ENCODE data around the gene ADNP. TPM values are rescaled to one million over a fixed set of nuclear protein-coding genes. Genes with fewer than 3 reads are reported as not detected.
A peak's percentile ranks its signal among the peaks of the same experiment; 100 is the strongest.

The ADNP gene
- polyA plus RNA-seq, 1 experiment = 36.8 TPM

DNA sequence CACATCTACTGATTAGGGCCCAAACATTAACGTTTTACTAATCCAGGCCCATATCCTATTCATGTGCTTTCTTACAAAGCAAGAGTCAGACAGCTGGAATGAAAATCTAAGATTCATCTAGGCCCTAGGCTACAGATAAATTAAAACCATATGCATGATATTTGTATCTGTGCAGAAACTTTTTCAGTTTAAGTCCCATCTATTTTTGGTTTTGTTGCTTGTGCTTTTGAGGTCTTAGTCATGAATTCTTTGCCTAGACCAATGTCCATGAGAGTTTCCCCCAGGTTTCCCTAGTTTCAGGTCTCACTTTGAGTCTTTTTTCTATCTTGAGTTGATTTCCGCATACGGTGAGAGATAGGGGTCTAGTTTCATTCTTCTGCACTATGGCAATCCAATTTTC lies 20.2 kb downstream of the ADNP start:
- Histone ChIP-seq H3K4me3 (ENCODE audit: low read depth, low read length) (no peak overlapping the region), H3K27ac (ENCODE audit: low read depth, low read length) (peak overlapping the region; percentile 65), H3K9me3 (ENCODE audit: control insufficient read depth, insufficient read depth, low read length) (no peaks in the 10 kb centered on the region), H3K27me3 (ENCODE audit: control insufficient read depth, insufficient read depth, low read length) (no peaks in the 10 kb centered on the region)
- TF ChIP-seq, protein P1, sequence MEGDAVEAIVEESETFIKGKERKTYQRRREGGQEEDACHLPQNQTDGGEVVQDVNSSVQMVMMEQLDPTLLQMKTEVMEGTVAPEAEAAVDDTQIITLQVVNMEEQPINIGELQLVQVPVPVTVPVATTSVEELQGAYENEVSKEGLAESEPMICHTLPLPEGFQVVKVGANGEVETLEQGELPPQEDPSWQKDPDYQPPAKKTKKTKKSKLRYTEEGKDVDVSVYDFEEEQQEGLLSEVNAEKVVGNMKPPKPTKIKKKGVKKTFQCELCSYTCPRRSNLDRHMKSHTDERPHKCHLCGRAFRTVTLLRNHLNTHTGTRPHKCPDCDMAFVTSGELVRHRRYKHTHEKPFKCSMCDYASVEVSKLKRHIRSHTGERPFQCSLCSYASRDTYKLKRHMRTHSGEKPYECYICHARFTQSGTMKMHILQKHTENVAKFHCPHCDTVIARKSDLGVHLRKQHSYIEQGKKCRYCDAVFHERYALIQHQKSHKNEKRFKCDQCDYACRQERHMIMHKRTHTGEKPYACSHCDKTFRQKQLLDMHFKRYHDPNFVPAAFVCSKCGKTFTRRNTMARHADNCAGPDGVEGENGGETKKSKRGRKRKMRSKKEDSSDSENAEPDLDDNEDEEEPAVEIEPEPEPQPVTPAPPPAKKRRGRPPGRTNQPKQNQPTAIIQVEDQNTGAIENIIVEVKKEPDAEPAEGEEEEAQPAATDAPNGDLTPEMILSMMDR (IDR thresholded peaks at IDR 0.05; ENCODE audit: low read depth, low read length) = no peak
- POLR2A ChIA-PET = interaction anchor here (0.7 kb wide), 1 partner anchor 118 kb away, joined by 3 read pairs; no protein-coding TSS in a partner anchor
- peak; percentile 59 for DNase-seq (ENCODE audit: low read depth, low spot score)
- CTCF ChIA-PET = interaction anchor here (0.6 to 1.1 kb wide), 3 partner anchors 10 to 116 kb away, joined by 3 to 4 read pairs (median 3); partner anchors contain the start of genes ADNP and BCAS4

DNA sequence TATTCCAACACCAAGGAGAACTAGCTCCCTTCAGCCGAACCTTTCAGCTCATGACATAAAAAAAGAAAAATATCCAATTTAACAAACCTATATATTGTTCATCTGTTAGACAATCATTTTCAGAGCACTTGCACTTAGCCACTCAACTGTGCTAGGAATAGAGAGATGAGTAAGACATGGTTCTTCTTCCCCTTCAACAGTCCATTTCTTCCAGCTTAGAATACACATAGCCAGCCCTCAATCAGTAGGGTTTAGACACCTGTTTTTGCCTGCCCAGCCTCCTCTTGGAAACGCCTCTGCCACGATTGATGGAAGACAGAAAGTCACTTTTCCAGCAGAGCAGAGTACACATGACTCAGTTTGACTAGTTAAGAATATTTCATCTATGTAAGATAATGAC lies 21.8 kb downstream of the ADNP start:
- ChIA-PET POLR2A (interaction anchor here (0.5 to 0.7 kb wide), 2 partner anchors 16 to 185 kb away, joined by 4 to 6 read pairs; no protein-coding TSS in a partner anchor), CTCF (interaction anchor here (0.7 to 3.6 kb wide), 2 partner anchors 9 to 20 kb away, joined by 3 to 19 read pairs; no protein-coding TSS in a partner anchor)
- no peak overlapping the region for H3K4me3 ChIP-seq (ENCODE audit: low read depth, low read length)
- no peak overlapping the region for H3K27ac ChIP-seq (ENCODE audit: low read depth, low read length)
- no peak for DNase-seq (ENCODE audit: low read depth, low spot score)
- TF ChIP-seq, protein P1 (IDR thresholded peaks at IDR 0.05; ENCODE audit: low read depth, low read length) = no peak
- no peaks in the 10 kb centered on the region for H3K27me3 ChIP-seq (ENCODE audit: control insufficient read depth, insufficient read depth, low read length)
- no peaks in the 10 kb centered on the region for H3K9me3 ChIP-seq (ENCODE audit: control insufficient read depth, insufficient read depth, low read length)

DNA sequence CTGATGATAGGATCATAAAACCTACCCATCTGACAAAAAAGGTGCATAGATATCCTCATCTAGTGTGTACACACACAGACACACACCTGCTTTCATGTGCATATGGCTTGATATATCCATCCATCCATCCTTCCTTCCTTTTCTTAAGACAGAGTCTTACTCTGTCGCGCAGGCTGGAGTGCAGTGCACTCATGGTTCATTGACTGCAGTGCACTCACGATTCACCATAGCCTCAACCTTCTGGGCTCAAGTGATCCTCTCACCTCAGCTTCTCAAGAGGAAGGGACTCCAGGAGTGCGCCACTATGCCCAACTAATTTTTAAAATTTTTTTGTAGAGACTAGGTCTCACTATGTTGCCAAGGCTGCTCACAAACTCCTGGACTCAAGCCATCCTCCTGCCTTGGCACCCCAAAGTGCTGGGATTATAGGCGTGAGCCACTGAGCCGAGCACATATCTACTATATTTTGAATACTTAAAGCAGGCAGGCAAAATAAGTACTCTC lies 27.1 kb downstream of the ADNP start:
- H3K4me3 ChIP-seq (ENCODE audit: low read depth, low read length) = no peak overlapping the region
- TF ChIP-seq, protein P1 (IDR thresholded peaks at IDR 0.05; ENCODE audit: low read depth, low read length) = no peak
- DNase-seq (ENCODE audit: low read depth, low spot score) = no peak
- H3K27me3 ChIP-seq (ENCODE audit: control insufficient read depth, insufficient read depth, low read length) = no peaks in the 10 kb centered on the region
- POLR2A ChIA-PET = no interaction called here
- no peaks in the 10 kb centered on the region for H3K9me3 ChIP-seq (ENCODE audit: control insufficient read depth, insufficient read depth, low read length)
- H3K27ac ChIP-seq (ENCODE audit: low read depth, low read length) = no peak overlapping the region
- CTCF ChIA-PET = interaction anchor here (0.8 kb wide), 1 partner anchor 9 kb away, joined by 3 read pairs; no protein-coding TSS in a partner anchor

DNA sequence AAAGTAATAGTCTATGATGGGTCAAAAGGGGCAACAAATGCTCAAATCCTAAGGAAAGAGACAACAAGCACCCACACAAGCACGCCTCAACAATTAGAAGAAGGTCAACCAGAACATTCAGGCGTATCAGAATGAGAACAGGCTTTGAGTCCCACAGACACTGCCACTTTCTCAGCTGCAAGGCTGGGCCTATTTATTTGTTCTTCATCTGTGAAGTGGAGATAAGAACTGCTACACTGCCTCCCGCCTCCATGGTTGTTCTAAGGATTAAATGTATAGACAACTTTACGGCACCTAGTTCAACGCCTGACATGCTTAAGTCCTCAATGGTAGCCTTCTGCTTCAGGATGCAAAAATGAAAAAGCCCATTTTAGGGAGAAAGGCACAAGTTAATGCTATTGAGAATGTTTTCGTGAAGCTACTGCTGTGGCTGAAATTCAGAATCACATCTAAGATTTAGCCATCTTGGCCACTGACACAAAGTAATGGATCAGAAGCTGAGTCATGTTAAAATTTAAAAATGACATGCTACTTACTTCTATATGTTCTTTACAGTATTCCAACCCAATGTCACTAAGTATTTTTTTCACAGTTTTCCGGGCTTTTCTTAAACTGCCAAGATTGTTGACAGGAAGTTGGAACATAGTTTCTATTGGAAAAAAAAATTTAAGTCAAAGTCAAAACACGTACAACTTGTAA lies 27.7 kb downstream of the ADNP start:
- Histone ChIP-seq H3K27me3 (ENCODE audit: control insufficient read depth, insufficient read depth, low read length) (no peaks in the 10 kb centered on the region), H3K9me3 (ENCODE audit: control insufficient read depth, insufficient read depth, low read length) (no peaks in the 10 kb centered on the region), H3K27ac (ENCODE audit: low read depth, low read length) (no peak overlapping the region), H3K4me3 (ENCODE audit: low read depth, low read length) (no peak overlapping the region)
- TF ChIP-seq, protein P1 (IDR thresholded peaks at IDR 0.05; ENCODE audit: low read depth, low read length) = no peak
- CTCF ChIA-PET = interaction anchor here (0.8 to 1.1 kb wide), 2 partner anchors 8 to 26 kb away, joined by 3 to 8 read pairs; no protein-coding TSS in a partner anchor
- DNase-seq (ENCODE audit: low read depth, low spot score) = no peak
- POLR2A ChIA-PET = no interaction called here

DNA sequence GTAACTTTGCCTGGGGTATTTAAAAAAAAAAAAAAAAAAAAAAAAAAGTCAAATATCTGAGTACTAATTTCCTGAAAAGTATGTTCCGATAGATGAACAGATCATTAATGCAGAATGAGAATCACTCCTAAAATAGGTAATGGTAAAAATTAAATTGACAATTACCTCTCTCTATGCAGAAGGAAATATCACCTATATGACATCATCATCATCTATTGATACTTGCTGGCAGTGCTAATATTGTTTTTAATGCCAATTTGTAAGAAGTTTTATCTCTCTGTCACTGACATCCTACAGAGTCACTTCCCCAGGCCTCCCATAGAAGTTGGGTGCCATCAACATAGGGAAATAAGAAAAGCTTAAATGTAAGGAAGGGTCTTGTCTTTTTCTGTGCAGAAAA lies 29.9 kb downstream of the ADNP start:
- ChIA-PET POLR2A (no interaction called here), CTCF (interaction anchor here (0.7 to 1.5 kb wide), 2 partner anchors 8 to 28 kb away, joined by 3 to 5 read pairs; no protein-coding TSS in a partner anchor)
- H3K27ac ChIP-seq (ENCODE audit: low read depth, low read length) = no peak overlapping the region
- TF ChIP-seq, protein P1 (IDR thresholded peaks at IDR 0.05; ENCODE audit: low read depth, low read length) = no peak
- H3K27me3 ChIP-seq (ENCODE audit: control insufficient read depth, insufficient read depth, low read length) = no peaks in the 10 kb centered on the region
- no peak overlapping the region for H3K4me3 ChIP-seq (ENCODE audit: low read depth, low read length)
- H3K9me3 ChIP-seq (ENCODE audit: control insufficient read depth, insufficient read depth, low read length) = no peaks in the 10 kb centered on the region
- no peak for DNase-seq (ENCODE audit: low read depth, low spot score)
